K562 (cell line): ENCODE measurements around the gene ZNF488. TPM values are rescaled to one million over a fixed set of nuclear protein-coding genes. Genes with fewer than 3 reads are reported as not detected.

Experiments used
- ATF7 ChIP-seq: fragments of 450-650 bp; IDR thresholded peaks from 2 replicates; pipeline ENCODE4 v1.7.1; 2014; ENCODE audit warnings: mild to moderate bottlenecking, moderate library complexity
- DNMT1 ChIP-seq: fragments of 450-650 bp; IDR thresholded peaks from 2 replicates; pipeline ENCODE4 v1.6.1; 2016; ENCODE audit warnings: antibody characterized with exemption, mild to moderate bottlenecking
- HMG20B ChIP-seq: fragments of 250-450 bp; sonication (Bioruptor Pico); IDR thresholded peaks from 2 replicates; pipeline ENCODE4 v1.5.0; 2021; ENCODE audit warnings: mild to moderate bottlenecking
- HSF4 ChIP-seq: fragments of 250-450 bp; sonication (Bioruptor Pico); IDR thresholded peaks from 2 replicates; pipeline ENCODE4 v2.1.2; 2022; ENCODE audit warnings: mild to moderate bottlenecking, moderate library complexity, borderline replicate concordance
- NONO ChIP-seq, 2 experiments: fragments of 200-400 bp in 1 of 2; fragments of 450-650 bp in 1 of 2; formaldehyde crosslinking in 1 of 2; IDR thresholded peaks; 2 replicates each; pipeline ENCODE4 v1.6.1; 2017; ENCODE audit warnings: low read depth in 2 of 2, mild to moderate bottlenecking in 2 of 2, moderate library complexity in 2 of 2, low read length in 1 of 2
- SRF ChIP-seq, 2 experiments: fragments of 250-450, 450-650 bp in 1 of 2; sonication (Bioruptor Pico) in 1 of 2; sonication (generic) in 1 of 2; formaldehyde crosslinking; IDR thresholded peaks; 2 replicates each; pipeline versions ENCODE4 v1.5.0 to v1.5.1; 2020 to 2022; ENCODE audit warnings: mild to moderate bottlenecking in 1 of 2, missing genetic modification reagents in 1 of 2
- SRSF7 ChIP-seq: fragments of 200-400 bp; formaldehyde crosslinking; optimal IDR thresholded peaks from 2 replicates; pipeline ENCODE3; 2017; ENCODE audit warnings: mild to moderate bottlenecking, low read depth, low read length
- TARDBP ChIP-seq: fragments of 450-650 bp; IDR thresholded peaks from 2 replicates; pipeline ENCODE4 v1.6.1; 2016
- ZNF146 ChIP-seq: IDR thresholded peaks from one replicate; pipeline ENCODE4 v1.6.1; 2018; ENCODE audit warnings: missing compliant biosample characterization; ENCODE audit not compliant: unreplicated experiment
- ZNF583 ChIP-seq: fragments of 250-450 bp; sonication (Bioruptor Pico); IDR thresholded peaks from 2 replicates; pipeline ENCODE4 v1.4.0; 2020
- polyA plus RNA-seq, 8 experiments: library from polyadenylated mRNA; depleted of rRNA in 4 of 8; stranded (reverse) in 5 of 8; unstranded in 3 of 8; fragments of >200 nt; fragmentation: Nextera tagmentation in 2 of 8; fragmentation: Illumina TruSeq in 1 of 8; extraction: Ambion mirVana in 2 of 8; extraction: Trizol in 1 of 8; gene quantifications; 2 replicates each; pipeline versions ENCODE4 v1.2.1 to v1.2.3, GENCODE V29; 2011 to 2014; ENCODE audit warnings: inconsistent platforms in 1 of 8, missing spikeins in 1 of 8
- total RNA-seq, 7 experiments: library from RNA; depleted of rRNA in 6 of 7; stranded (reverse); fragments of >200 nt in 6 of 7; fragmentation: Illumina TruSeq in 2 of 7; extraction: Trizol in 2 of 7; gene quantifications; 2 replicates each; pipeline versions ENCODE4 v1.2.1 to v1.2.3, GENCODE V29; 2011 to 2021; ENCODE audit warnings: low replicate concordance in 1 of 7
- TF ChIP-seq, protein P1 (sequence below), 2 experiments: IDR thresholded peaks; 2 replicates each; pipeline ENCODE4 v1.6.1; 2012; ENCODE audit warnings: improper control_type of control experiment in 2 of 2, low read depth in 2 of 2, low read length in 2 of 2, borderline replicate concordance in 1 of 2
- TF ChIP-seq, protein P2 (sequence below): sonication (generic); formaldehyde crosslinking; IDR thresholded peaks from 2 replicates; pipeline ENCODE4 v1.4.0; 2020; ENCODE audit warnings: mild to moderate bottlenecking, missing genetic modification reagents
- TF ChIP-seq, protein P3 (sequence below): fragments of 250-450 bp; sonication (Bioruptor Pico); IDR thresholded peaks from 2 replicates; pipeline ENCODE4 v1.9.0; 2021; ENCODE audit warnings: mild to moderate bottlenecking, inconsistent platforms
- TF ChIP-seq, protein P4 (sequence below): fragments of 250-450 bp; sonication (Bioruptor Pico); IDR thresholded peaks from 2 replicates; pipeline ENCODE4 v1.8.0; 2022; ENCODE audit warnings: inconsistent platforms, mild to moderate bottlenecking, moderate library complexity, borderline replicate concordance
- TF ChIP-seq, protein P5 (sequence below), 2 experiments: IDR thresholded peaks in 1 of 2; conservative IDR thresholded peaks in 1 of 2; 2 replicates each; pipeline ENCODE4 v1.6.1; 2016; ENCODE audit warnings: low read depth in 2 of 2, mild to moderate bottlenecking in 1 of 2, missing compliant biosample characterization in 1 of 2, missing genetic modification characterization in 1 of 2, moderate library complexity in 1 of 2

The ZNF488 gene
- total and polyA plus RNA-seq, 9 of the 15 experiments (the other 6 are each of a cell fraction or from before 2014, with no cell fraction given), result 0.03 to 0.09 (median 0.05) TPM; not detected in 3

DNA sequence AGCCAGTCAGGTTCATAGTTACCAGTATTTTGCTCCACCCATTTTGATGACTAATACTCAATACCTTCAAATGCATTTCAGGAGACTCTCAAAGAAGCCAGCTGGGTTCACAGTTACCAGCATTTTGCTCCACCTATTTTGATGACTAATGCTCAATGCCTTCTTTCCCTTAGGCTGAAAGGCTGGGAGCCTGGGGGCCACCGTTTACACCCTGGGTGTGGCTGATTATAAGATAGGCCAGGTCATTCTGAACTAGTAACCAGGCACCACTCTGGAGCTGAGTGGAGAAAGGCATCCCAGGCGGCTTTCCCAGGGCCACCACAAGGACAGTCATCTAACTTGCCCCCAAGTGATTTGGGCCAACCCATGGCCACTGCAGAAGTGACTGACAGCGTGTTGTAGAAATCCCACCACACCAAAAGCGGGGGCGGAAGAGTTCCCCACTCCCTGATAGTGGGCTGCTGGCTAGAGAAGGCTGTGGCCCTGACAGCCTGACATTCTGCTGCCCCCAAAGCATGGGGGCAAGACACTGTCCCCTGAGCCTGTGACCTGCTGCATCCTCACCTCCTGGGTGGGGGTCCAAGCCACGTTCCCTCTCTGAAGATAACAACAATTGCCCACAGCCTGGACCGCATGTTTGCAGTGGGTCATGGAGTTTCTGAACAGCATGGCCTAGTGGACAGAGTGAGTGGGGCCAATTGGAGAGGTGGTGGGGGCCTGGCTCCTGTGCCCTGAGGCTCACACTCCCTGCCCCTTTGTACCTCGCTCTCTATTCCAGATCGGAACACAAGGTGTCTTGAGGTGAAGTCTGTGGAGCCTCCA lies 23.0 kb upstream of the ZNF488 start (continued):
- TF ChIP-seq SRSF7 (no peak), NONO (IDR thresholded peaks at IDR 0.05; ENCODE audit: low read depth in 2 of 2, low read length in 1 of 2) (no peak), SRF (CRISPR knock-in tag; IDR thresholded peaks at IDR 0.05) (no peak), HMG20B (CRISPR knock-in tag) (no peak), DNMT1 (no peak), ZNF146 (CRISPR knock-in tag) (no peak), ATF7 (peak; percentile 59; the same call in 1 of the 2 replicates), HSF4 (CRISPR knock-in tag) (no peak), TARDBP (no peak), ZNF583 (no peak)
- TF ChIP-seq, protein P1, sequence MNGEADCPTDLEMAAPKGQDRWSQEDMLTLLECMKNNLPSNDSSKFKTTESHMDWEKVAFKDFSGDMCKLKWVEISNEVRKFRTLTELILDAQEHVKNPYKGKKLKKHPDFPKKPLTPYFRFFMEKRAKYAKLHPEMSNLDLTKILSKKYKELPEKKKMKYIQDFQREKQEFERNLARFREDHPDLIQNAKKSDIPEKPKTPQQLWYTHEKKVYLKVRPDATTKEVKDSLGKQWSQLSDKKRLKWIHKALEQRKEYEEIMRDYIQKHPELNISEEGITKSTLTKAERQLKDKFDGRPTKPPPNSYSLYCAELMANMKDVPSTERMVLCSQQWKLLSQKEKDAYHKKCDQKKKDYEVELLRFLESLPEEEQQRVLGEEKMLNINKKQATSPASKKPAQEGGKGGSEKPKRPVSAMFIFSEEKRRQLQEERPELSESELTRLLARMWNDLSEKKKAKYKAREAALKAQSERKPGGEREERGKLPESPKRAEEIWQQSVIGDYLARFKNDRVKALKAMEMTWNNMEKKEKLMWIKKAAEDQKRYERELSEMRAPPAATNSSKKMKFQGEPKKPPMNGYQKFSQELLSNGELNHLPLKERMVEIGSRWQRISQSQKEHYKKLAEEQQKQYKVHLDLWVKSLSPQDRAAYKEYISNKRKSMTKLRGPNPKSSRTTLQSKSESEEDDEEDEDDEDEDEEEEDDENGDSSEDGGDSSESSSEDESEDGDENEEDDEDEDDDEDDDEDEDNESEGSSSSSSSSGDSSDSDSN (IDR thresholded peaks at IDR 0.05; ENCODE audit: borderline replicate concordance in 1 of 2, low read depth in 2 of 2, low read length in 2 of 2), result no peak
- TF ChIP-seq, protein P2, sequence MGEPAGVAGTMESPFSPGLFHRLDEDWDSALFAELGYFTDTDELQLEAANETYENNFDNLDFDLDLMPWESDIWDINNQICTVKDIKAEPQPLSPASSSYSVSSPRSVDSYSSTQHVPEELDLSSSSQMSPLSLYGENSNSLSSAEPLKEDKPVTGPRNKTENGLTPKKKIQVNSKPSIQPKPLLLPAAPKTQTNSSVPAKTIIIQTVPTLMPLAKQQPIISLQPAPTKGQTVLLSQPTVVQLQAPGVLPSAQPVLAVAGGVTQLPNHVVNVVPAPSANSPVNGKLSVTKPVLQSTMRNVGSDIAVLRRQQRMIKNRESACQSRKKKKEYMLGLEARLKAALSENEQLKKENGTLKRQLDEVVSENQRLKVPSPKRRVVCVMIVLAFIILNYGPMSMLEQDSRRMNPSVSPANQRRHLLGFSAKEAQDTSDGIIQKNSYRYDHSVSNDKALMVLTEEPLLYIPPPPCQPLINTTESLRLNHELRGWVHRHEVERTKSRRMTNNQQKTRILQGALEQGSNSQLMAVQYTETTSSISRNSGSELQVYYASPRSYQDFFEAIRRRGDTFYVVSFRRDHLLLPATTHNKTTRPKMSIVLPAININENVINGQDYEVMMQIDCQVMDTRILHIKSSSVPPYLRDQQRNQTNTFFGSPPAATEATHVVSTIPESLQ (CRISPR knock-in tag), result no peak
- TF ChIP-seq, protein P3, sequence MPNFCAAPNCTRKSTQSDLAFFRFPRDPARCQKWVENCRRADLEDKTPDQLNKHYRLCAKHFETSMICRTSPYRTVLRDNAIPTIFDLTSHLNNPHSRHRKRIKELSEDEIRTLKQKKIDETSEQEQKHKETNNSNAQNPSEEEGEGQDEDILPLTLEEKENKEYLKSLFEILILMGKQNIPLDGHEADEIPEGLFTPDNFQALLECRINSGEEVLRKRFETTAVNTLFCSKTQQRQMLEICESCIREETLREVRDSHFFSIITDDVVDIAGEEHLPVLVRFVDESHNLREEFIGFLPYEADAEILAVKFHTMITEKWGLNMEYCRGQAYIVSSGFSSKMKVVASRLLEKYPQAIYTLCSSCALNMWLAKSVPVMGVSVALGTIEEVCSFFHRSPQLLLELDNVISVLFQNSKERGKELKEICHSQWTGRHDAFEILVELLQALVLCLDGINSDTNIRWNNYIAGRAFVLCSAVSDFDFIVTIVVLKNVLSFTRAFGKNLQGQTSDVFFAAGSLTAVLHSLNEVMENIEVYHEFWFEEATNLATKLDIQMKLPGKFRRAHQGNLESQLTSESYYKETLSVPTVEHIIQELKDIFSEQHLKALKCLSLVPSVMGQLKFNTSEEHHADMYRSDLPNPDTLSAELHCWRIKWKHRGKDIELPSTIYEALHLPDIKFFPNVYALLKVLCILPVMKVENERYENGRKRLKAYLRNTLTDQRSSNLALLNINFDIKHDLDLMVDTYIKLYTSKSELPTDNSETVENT (CRISPR knock-in tag), result no peak
- TF ChIP-seq, protein P4, sequence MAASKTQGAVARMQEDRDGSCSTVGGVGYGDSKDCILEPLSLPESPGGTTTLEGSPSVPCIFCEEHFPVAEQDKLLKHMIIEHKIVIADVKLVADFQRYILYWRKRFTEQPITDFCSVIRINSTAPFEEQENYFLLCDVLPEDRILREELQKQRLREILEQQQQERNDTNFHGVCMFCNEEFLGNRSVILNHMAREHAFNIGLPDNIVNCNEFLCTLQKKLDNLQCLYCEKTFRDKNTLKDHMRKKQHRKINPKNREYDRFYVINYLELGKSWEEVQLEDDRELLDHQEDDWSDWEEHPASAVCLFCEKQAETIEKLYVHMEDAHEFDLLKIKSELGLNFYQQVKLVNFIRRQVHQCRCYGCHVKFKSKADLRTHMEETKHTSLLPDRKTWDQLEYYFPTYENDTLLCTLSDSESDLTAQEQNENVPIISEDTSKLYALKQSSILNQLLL (CRISPR knock-in tag), result no peak
- TF ChIP-seq, protein P5, sequence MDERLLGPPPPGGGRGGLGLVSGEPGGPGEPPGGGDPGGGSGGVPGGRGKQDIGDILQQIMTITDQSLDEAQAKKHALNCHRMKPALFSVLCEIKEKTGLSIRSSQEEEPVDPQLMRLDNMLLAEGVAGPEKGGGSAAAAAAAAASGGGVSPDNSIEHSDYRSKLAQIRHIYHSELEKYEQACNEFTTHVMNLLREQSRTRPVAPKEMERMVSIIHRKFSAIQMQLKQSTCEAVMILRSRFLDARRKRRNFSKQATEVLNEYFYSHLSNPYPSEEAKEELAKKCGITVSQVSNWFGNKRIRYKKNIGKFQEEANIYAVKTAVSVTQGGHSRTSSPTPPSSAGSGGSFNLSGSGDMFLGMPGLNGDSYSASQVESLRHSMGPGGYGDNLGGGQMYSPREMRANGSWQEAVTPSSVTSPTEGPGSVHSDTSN (CRISPR knock-in tag; IDR thresholded peaks at IDR 0.05; ENCODE audit: low read depth), result no peak
- TF ChIP-seq, protein P5 (tag; conservative IDR thresholded peaks at IDR 0.05; ENCODE audit: low read depth), result 0 out of 2 replicates have a peak, but pooled peaks have one; percentile 13
